Measurements from ENCODE around the gene MPPED2.

DNA sequence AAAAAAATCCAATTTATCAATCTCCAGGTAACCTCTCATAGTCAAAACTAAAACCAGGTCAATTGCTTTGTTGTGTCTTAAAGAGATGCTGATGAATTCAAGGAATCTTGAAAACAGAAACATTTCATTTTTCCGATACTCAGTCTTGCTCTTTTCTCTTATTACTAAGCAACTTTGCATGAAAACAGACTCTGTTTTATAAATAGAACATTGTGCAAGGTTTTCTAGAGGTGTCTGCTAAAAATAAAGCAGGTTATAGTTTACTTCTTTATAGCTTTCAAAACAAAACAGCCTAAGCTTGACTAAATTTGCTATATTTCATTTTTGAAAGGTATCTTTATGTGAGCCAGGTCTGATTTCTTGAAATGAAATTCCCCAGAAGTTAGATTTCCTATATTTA, 154.0 kb downstream of the MPPED2 start:
- TF ChIP-seq, protein P1, sequence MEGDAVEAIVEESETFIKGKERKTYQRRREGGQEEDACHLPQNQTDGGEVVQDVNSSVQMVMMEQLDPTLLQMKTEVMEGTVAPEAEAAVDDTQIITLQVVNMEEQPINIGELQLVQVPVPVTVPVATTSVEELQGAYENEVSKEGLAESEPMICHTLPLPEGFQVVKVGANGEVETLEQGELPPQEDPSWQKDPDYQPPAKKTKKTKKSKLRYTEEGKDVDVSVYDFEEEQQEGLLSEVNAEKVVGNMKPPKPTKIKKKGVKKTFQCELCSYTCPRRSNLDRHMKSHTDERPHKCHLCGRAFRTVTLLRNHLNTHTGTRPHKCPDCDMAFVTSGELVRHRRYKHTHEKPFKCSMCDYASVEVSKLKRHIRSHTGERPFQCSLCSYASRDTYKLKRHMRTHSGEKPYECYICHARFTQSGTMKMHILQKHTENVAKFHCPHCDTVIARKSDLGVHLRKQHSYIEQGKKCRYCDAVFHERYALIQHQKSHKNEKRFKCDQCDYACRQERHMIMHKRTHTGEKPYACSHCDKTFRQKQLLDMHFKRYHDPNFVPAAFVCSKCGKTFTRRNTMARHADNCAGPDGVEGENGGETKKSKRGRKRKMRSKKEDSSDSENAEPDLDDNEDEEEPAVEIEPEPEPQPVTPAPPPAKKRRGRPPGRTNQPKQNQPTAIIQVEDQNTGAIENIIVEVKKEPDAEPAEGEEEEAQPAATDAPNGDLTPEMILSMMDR (IDR thresholded peaks at IDR 0.05; ENCODE audit: low read depth, low read length): no peak
- TF ChIP-seq POLR2A (IDR thresholded peaks at IDR 0.05; ENCODE audit: extremely low read depth, insufficient read length): no peak
- TF ChIP-seq, protein P2, sequence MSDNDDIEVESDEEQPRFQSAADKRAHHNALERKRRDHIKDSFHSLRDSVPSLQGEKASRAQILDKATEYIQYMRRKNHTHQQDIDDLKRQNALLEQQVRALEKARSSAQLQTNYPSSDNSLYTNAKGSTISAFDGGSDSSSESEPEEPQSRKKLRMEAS (IDR thresholded peaks at IDR 0.05; ENCODE audit: low read depth, low read length): no peak
- no peak for TF ChIP-seq MYC (IDR thresholded peaks at IDR 0.05; ENCODE audit: low read depth, low read length)
